Tibial artery (tissue), 4 donors: ENCODE results near the gene RAB11FIP3.

Experiments used
- DNase-seq, 2 donors: peaks; one replicate each; pipeline ENCODE4 v3.0.0-alpha.2; 2019
- H3K27ac ChIP-seq, 2 donors: fragments of 200-600 bp; sonication (generic) in 1 of 2; 1 replicate in 1 of 2; 2 replicates in 1 of 2; pipeline ENCODE4 v1.5.1; 2018 to 2019; ENCODE audit warnings: mild to moderate bottlenecking in 1 of 2
- H3K27me3 ChIP-seq, 2 donors: fragments of 200-600 bp; sonication (generic) in 1 of 2; one replicate each; pipeline versions ENCODE4 v1.5.1 to v1.6.0; 2016 to 2019
- H3K36me3 ChIP-seq, 3 donors: fragments of 200-600 bp; sonication (generic) in 2 of 3; one replicate each; pipeline ENCODE4 v1.5.1; 2016 to 2019; ENCODE audit warnings: mild to moderate bottlenecking in 2 of 3
- H3K4me1 ChIP-seq, 4 donors: fragments of 200-600 bp; sonication (generic) in 2 of 4; 1 replicate in 3 of 4; 2 replicates in 1 of 4; pipeline ENCODE4 v1.5.1; 2016 to 2019
- H3K4me3 ChIP-seq, 2 donors: fragments of 200-600 bp; sonication (generic) in 1 of 2; 1 replicate in 1 of 2; 2 replicates in 1 of 2; pipeline ENCODE4 v1.5.1; 2018 to 2019; ENCODE audit warnings: mild to moderate bottlenecking in 2 of 2
- H3K9me3 ChIP-seq, 3 donors: fragments of 200-600 bp; sonication (generic) in 1 of 3; one replicate each; pipeline ENCODE4 v1.5.1; 2016 to 2019
- CTCF ChIP-seq, 2 experiments: fragments of 200-600 bp in 1 of 2; fragments of 450-650 bp in 1 of 2; IDR thresholded peaks; one replicate each; pipeline ENCODE4 v1.5.1; 2017 to 2019; ENCODE audit warnings: antibody characterized with exemption in 2 of 2, mild to moderate bottlenecking in 1 of 2, moderate library complexity in 1 of 2
- intact Hi-C: fragments of 100-400 bp; cut with DNase I; formaldehyde crosslinking; loops from one replicate; pipeline ENCODE4 v1.15.0; 2023; ENCODE audit warnings: low total_unique reads

The RAB11FIP3 gene

GRCh38 chr16:559021-559380, 133.6 kb downstream of the RAB11FIP3 start:
- H3K27ac ChIP-seq = no peak overlapping the region
- peaks cover 0 to 2% (median 0%) of the 10 kb centered on the region in 3 donors for H3K36me3 ChIP-seq
- no peak overlapping the region for H3K4me3 ChIP-seq
- H3K27me3 ChIP-seq = peaks cover 0 to 67% of the 10 kb centered on the region in 2 donors
- H3K9me3 ChIP-seq = no peaks in the 10 kb centered on the region
- no peak for DNase-seq
- intact Hi-C loops = no loop called here
- peaks cover 0 to 18% (median 9%) of the 10 kb centered on the region in 4 donors for H3K4me1 ChIP-seq
- no peak for TF ChIP-seq CTCF (IDR thresholded peaks at IDR 0.05)

- H3K4me3 ChIP-seq = no peak overlapping the region
Observed at GRCh38 chr16:559411-560203, 134.2 kb downstream of the RAB11FIP3 start.

GRCh38 chr16:560204-560700, 134.8 kb downstream of the RAB11FIP3 start, which contains the start of gene PRR35:
PRR35 (plus strand) TSS chr16:560394; CDS start chr16:563295, 2,901 bp downstream.
- Histone ChIP-seq H3K36me3 (no peaks in the 10 kb centered on the region), H3K9me3 (no peaks in the 10 kb centered on the region), H3K27ac (no peak within 1 kb of the TSS), H3K4me3 (no peak within 1 kb of the TSS), H3K4me1 (peaks cover 0 to 20% (median 9%) of the 10 kb centered on the region in 4 donors), H3K27me3 (peaks cover 0 to 79% of the 10 kb centered on the region in 2 donors)
- intact Hi-C loops = no loop called here
- DNase-seq = no peak
- no peak for TF ChIP-seq CTCF (IDR thresholded peaks at IDR 0.05)

More at GRCh38 chr16:559411-560203, 134.2 kb downstream of the RAB11FIP3 start:
- peaks cover 0 to 73% of the 10 kb centered on the region in 2 donors for H3K27me3 ChIP-seq
- intact Hi-C loops = no loop called here
- H3K9me3 ChIP-seq = no peaks in the 10 kb centered on the region
- no peak for DNase-seq
- no peaks in the 10 kb centered on the region for H3K36me3 ChIP-seq
- TF ChIP-seq CTCF (IDR thresholded peaks at IDR 0.05) = no peak
- no peak overlapping the region for H3K27ac ChIP-seq
- peaks cover 0 to 18% (median 9%) of the 10 kb centered on the region in 4 donors for H3K4me1 ChIP-seq

- Histone ChIP-seq H3K4me1 (peaks cover 0 to 26% (median 12%) of the 10 kb centered on the region in 4 donors), H3K36me3 (no peaks in the 10 kb centered on the region), H3K4me3 (no peak overlapping the region), H3K27me3 (peaks cover 0 to 83% of the 10 kb centered on the region in 2 donors), H3K27ac (no peak overlapping the region), H3K9me3 (no peaks in the 10 kb centered on the region)
- no peak for TF ChIP-seq CTCF (IDR thresholded peaks at IDR 0.05)
- DNase-seq = no peak
- intact Hi-C loops = no loop called here
Observed at GRCh38 chr16:560701-561412, 135.4 kb downstream of the RAB11FIP3 start.

GRCh38 chr16:561413-561794, 136.0 kb downstream of the RAB11FIP3 start:
- H3K9me3 ChIP-seq = no peaks in the 10 kb centered on the region
- no peak overlapping the region for H3K4me3 ChIP-seq
- peaks cover 0 to 32% (median 17%) of the 10 kb centered on the region in 4 donors for H3K4me1 ChIP-seq
- H3K27ac ChIP-seq = no peak overlapping the region
- no peak for DNase-seq
- intact Hi-C loops = no loop called here
- H3K36me3 ChIP-seq = no peaks in the 10 kb centered on the region
- H3K27me3 ChIP-seq = peaks cover 0 to 85% of the 10 kb centered on the region in 2 donors
- TF ChIP-seq CTCF (IDR thresholded peaks at IDR 0.05) = no peak
